Measurements from ENCODE around the gene PIAS4.

PIAS4 gene

DNA sequence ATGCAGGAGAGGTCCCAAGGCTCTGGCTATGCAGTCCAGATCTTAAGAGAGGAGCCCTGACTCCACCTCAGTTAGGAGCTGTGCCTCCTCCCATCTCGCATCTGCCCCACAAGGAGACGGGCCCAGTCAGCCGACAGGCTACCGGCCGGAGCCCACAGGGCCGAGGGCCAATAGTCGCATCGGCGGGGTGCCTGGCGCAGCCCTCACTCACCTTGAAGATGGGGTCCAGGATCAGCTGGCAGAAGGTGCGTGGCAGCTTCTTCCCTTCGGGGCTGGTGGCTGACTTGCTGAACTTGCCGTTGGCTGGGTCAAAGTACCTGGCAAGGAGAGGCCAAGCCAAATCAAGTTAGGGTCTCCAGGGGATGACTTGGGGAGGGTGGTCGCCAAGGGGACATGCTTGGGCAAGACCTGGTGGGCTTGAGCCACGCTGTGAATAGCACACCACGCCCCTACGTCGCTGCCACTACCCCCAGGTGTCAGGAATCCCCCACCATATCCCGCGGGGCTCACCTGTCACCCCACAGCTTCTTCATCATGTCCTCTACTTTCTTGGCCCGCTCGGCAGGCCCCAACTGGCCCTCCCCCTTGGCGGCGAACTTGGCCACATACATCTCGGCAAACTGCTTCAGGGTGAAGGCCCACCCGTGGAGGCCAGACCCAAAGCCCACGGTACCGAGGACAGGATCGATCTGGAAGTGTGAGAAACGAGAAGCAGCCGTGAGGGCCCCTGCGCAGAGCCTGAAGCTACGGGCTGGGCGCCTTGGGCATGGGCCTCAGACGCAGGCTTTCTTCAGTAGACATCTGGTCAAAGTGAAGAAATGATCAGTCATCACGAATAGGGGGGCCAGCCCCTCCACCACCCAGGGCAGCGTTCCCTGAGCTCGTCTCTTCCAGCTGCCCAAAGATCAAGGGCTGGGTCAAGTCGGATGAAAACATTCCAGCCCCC is 25.5 kb upstream of the PIAS4 start:
- no peak for DNase-seq (ENCODE audit: low spot score)
- Mint-ChIP-seq H3K4me3 (peak overlapping the region; percentile 26), H3K36me3 (ENCODE audit: low read depth) (peaks cover 68% of the 10 kb centered on the region)

DNA sequence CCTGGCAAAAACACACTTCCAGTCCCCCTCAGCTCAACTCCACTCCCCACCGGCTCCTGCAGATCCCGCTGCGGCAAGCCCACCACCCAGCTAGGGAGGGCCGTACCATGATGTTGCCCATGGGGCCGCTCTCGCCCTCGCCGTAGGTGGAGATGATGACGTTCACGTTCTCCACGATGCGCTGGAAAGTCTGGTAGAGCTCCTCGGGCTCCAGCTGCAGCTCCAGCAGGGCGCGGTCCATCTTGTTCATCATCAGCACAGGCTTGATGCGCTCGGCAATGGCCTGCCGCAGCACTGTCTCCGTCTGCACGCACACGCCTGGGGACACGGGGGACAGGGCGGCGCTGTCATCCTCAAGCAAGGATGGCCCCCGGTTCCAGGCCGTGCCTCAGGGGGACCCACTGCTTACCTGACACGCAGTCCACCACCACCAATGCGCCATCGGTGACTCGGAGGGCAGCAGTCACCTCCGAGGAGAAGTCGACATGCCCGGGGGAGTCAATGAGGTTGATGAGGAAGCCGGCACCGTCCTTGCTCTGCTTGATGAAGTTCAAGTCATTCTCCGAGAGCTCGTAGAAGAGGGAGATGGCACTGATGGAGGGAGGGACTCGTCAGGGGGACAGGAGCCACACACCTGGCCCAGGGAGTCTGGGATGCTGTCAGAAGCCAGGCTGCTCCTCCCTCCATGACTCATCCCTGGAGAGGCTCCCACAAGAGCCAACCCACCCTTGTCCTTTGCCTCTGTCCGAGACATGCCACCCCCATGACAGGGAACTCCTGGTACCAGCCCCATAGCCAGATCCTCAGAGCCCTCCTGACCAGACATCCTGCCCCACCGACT is 24.6 kb upstream of the PIAS4 start:
- Mint-ChIP-seq H3K4me1 (ENCODE audit: low read depth) (peaks cover 36% of the 10 kb centered on the region), H3K9me3 (no peaks in the 10 kb centered on the region), H3K27me3 (ENCODE audit: low read depth) (no peaks in the 10 kb centered on the region), H3K27ac (peak overlapping the region; percentile 81), H3K4me3 (peak overlapping the region; percentile 98), H3K36me3 (ENCODE audit: low read depth) (peaks cover 60% of the 10 kb centered on the region)
- no peak for DNase-seq (ENCODE audit: low spot score)

More for the DNA sequence above, 25.5 kb upstream of the PIAS4 start:
- Mint-ChIP-seq H3K27me3 (ENCODE audit: low read depth) (no peaks in the 10 kb centered on the region), H3K27ac (no peak overlapping the region), H3K9me3 (no peaks in the 10 kb centered on the region), H3K4me1 (ENCODE audit: low read depth) (peaks cover 29% of the 10 kb centered on the region)

DNA sequence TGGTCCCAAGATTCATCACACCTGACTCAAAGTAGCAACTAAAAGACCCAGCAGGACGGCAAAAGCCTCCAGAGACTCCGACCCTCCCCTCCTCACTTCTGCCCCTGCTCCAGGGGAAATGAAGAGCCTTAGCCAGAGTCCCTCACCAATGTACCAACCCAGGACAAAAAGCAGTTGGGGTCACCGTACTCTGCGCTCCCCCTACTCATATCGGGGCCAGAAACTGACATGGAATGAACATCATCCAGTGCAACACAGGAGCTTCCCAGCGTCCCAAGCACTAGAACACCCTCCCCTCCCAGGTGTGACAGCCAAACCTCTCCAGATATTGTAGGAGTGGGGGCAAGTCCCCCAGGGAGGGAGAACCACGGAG is 24.0 kb upstream of the PIAS4 start:
- H3K4me3 Mint-ChIP-seq: peak overlapping the region; percentile 98
- DNase-seq (ENCODE audit: low spot score): no peak
- peaks cover 34% of the 10 kb centered on the region for H3K4me1 Mint-ChIP-seq (ENCODE audit: low read depth)
- H3K9me3 Mint-ChIP-seq: no peaks in the 10 kb centered on the region
- peaks cover 56% of the 10 kb centered on the region for H3K36me3 Mint-ChIP-seq (ENCODE audit: low read depth)
- no peaks in the 10 kb centered on the region for H3K27me3 Mint-ChIP-seq (ENCODE audit: low read depth)
- peak overlapping the region; percentile 95 for H3K27ac Mint-ChIP-seq

DNA sequence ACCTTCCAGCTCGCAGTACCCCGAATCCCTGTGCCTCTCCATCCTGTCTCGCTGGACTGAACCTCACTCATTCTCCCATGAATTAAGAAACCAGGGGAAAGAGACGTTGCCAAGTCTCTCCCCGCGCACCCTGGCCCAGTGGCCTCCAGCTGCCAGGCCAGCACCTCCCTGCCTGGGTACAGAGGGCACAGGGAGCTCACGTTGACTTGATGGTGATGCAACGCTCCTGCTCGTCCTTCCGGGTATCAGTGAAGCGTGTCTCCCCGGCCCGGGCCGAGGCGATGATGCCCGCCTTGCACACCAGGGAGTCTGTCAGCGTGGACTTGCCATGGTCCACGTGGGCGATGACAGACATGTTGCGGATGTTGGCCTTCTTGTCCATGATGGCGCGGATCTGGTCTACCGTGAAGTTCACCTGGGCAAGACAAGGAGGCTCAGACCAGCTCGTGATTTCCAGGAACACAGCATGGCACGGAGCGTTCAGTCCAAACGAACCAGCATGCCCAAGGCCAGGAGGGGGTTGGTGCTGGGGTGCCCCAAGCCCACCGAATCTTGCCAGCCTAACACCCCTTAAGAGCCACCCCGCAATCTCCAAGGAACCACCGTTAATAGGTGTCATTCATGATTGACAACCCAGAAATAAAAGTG is 23.5 kb upstream of the PIAS4 start:
- DNase-seq (ENCODE audit: low spot score): no peak
- Mint-ChIP-seq H3K27ac (peak overlapping the region; percentile 95), H3K4me3 (peak overlapping the region; percentile 98), H3K4me1 (ENCODE audit: low read depth) (peaks cover 34% of the 10 kb centered on the region), H3K27me3 (ENCODE audit: low read depth) (no peaks in the 10 kb centered on the region), H3K36me3 (ENCODE audit: low read depth) (peaks cover 53% of the 10 kb centered on the region), H3K9me3 (no peaks in the 10 kb centered on the region)

DNA sequence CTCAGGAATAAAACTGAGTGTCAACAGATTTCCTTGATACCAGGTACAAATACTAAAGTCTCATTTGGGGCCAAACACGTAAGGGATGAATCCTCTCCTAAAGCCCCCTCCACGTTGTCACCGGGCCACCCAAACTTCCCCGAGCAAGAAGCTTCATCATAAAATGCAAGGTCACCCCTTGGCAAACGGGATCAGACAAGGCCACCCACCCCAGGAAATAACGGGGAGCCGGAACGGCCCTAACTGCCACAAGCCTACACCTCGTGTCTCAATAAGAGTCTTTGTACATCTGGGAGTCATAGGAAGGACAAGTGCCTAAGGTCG is 23.0 kb upstream of the PIAS4 start:
- Mint-ChIP-seq H3K4me1 (ENCODE audit: low read depth) (peaks cover 34% of the 10 kb centered on the region), H3K27me3 (ENCODE audit: low read depth) (no peaks in the 10 kb centered on the region), H3K9me3 (no peaks in the 10 kb centered on the region), H3K36me3 (ENCODE audit: low read depth) (peaks cover 48% of the 10 kb centered on the region), H3K27ac (peak overlapping the region; percentile 95), H3K4me3 (peak overlapping the region; percentile 98)
- no peak for DNase-seq (ENCODE audit: low spot score)

DNA sequence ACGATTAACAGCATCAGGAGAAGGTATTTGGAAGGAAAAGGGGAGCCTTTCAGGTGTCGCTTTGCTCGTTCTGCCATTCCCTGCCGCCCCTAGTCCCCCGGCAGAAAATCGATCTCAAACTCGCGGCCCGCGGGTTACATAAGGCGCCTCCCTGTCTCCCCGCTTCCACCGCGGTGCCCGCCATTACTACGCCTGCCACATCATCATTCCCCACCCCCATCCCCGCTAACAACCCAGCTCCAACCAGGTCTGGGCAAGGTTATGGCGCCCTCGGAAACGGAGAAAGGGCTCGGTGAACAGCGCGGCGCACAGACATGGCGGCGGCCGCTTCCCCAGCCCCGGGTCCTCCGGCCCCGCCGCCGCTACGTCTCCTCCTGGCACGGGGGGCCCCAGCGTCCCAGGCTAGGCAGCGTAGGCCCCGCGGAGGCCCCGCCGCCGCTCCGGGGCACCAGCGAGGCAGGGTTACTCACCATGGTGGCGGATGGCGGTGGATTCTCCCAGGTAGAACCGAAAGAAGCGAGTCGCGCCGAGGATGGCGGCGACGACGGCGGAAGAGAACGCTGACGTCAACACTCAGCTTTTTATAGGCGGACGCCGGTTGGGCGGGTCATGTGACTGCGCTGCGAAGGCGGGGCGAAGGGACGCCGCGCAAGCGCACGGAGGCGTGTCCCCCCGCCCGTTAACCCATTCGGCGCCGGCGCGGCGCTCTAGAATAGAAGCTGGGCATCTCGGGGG is 22.5 kb upstream of the PIAS4 start, which contains the start of gene EEF2:
TSS of gene EEF2 (minus strand) at position 556 of the 735 bp plus-strand sequence. CDS start at position 473, 83 bp downstream.
- Mint-ChIP-seq H3K36me3 (ENCODE audit: low read depth) (peaks cover 44% of the 10 kb centered on the region), H3K4me3 (peak within 1 kb of the TSS; percentile 98), H3K4me1 (ENCODE audit: low read depth) (peaks cover 34% of the 10 kb centered on the region), H3K9me3 (no peaks in the 10 kb centered on the region), H3K27me3 (ENCODE audit: low read depth) (no peaks in the 10 kb centered on the region), H3K27ac (peak within 1 kb of the TSS; percentile 95)
- DNase-seq (ENCODE audit: low spot score): peak; percentile 86

DNA sequence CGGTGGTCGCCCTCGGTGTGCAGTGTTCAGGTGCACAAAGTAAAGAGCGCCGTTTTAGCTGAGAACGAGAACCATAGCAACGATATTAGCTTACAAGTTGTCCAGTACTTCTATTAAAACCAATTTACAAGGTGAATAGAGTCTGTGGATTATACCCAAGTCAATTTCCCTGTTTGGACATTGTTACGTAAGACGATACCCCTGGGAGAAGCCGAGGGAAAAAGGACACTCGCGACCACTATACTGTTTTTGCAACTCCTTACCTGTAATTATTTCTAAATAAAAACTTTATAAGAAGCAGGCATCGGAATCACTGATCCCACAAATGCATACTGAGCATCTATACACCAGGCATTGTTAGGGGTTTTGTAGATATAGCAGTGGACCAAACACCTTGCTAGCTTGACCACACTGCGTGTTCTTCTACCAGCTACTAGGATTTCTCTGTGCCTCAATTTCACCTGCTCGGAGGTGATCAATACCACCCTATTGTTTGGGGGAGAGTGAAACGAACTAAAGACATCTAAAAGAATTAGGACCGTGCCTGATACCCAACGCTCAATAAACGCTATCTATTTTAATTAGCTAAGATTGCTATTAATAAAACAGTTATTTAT is 21.8 kb upstream of the PIAS4 start:
- Mint-ChIP-seq H3K9me3 (peaks cover 2% of the 10 kb centered on the region), H3K27me3 (ENCODE audit: low read depth) (no peaks in the 10 kb centered on the region), H3K4me3 (peak overlapping the region; percentile 98), H3K4me1 (ENCODE audit: low read depth) (peaks cover 35% of the 10 kb centered on the region), H3K36me3 (ENCODE audit: low read depth) (peaks cover 44% of the 10 kb centered on the region), H3K27ac (peak overlapping the region; percentile 95)
- DNase-seq (ENCODE audit: low spot score): no peak

DNA sequence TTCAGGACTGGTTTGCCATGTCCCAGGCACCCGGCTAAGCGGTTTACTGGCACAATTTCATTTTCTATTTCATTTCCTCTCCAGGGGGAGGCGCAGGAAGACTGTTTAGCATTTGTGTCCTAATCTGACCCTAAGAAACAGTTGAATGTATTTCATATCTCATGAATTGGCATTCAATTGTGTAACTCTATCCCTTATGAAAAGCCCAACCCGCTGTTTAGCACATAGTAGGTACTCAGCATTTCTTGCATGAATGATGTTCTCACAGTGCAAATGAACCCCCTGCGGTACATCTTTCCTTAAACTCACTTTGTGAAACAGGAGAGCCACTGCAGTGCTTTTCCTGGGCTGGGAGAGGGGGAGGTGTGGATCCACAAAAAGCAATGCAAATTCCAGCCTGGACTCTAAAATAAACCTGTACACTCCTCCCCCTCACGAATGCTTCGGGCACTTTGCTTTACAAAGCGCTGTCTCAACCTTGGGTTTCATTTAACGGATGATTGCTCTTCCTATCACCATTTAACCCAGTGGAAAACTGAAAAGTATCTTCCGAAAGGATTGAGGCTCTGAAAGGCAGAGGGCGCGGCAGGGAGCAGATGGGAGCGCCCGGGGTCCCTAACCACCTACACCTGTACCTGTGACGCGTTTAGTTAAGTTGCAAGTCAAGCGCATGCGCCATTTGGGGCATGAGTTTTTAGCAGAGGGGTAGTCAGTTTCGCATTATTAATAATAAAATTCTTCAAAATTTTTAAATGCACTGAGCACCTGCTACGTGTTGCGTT is 21.1 kb upstream of the PIAS4 start:
- peak; percentile 59 for DNase-seq (ENCODE audit: low spot score)
- Mint-ChIP-seq H3K9me3 (peaks cover 4% of the 10 kb centered on the region), H3K4me1 (ENCODE audit: low read depth) (peaks cover 36% of the 10 kb centered on the region)

DNA sequence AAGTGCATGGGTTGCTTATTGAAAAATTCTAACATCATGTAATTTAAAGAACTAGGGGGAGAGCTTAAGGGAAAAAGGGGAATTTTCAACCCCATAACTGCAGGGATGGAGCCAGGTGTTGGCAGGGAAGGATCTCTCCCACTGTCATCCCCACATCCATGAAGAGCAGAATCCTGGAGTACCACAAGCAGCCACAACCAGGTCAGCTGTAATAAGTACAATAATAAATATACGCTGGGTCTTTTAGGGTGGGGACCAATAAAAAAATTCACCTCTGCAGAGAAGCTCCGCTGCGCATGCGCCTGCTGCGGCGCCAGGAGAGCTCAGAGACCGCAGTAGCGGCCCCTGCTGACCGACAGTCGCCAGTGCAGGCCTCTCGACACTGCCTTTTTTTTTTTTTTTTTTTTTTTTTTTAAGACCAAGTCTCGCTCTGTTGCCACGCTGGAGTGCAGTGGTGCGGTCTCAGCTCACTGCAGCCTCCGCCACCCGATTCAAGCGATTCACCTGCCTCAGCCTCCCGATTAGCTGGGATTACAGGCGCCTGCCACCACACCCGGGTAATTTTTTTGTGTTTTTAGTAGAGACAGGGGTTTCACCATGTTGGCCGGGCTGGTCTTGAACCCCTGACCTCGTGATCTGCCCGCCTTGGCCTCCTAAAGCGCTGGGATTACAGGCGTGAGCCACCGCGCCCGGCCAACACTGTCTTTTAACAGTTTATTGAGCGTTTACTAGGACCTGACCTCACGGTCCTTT is 19.7 kb upstream of the PIAS4 start:
- Mint-ChIP-seq H3K9me3 (peaks cover 4% of the 10 kb centered on the region), H3K4me3 (peak overlapping the region; percentile 98), H3K27ac (peak overlapping the region; percentile 77), H3K27me3 (ENCODE audit: low read depth) (no peaks in the 10 kb centered on the region), H3K36me3 (ENCODE audit: low read depth) (peaks cover 24% of the 10 kb centered on the region), H3K4me1 (ENCODE audit: low read depth) (peaks cover 32% of the 10 kb centered on the region)
- DNase-seq (ENCODE audit: low spot score): peak; percentile 87

More for the DNA sequence above, 21.1 kb upstream of the PIAS4 start:
- Mint-ChIP-seq H3K27ac (peak overlapping the region; percentile 95), H3K27me3 (ENCODE audit: low read depth) (no peaks in the 10 kb centered on the region), H3K36me3 (ENCODE audit: low read depth) (peaks cover 37% of the 10 kb centered on the region), H3K4me3 (peak overlapping the region; percentile 98)

DNA sequence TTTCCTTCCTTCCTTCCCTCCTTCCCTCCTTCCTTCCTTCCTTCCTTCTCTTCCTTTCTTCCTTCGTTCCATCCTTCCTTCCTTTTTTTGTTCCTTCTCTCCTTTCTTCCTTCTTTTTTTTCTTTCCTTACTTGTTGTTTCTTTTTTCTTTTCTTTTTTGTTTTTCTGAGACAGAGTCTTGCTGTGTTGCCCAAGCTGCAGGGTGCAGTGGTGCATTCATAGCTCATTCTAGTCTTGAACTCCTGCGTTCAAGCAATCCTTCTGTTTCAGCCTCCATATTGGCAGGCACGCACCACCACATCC is 16.8 kb upstream of the PIAS4 start:
- Mint-ChIP-seq H3K4me1 (ENCODE audit: low read depth) (peaks cover 20% of the 10 kb centered on the region), H3K36me3 (ENCODE audit: low read depth) (no peaks in the 10 kb centered on the region), H3K9me3 (peaks cover 4% of the 10 kb centered on the region), H3K27ac (no peak overlapping the region), H3K4me3 (peak overlapping the region; percentile 11), H3K27me3 (ENCODE audit: low read depth) (no peaks in the 10 kb centered on the region)
- no peak for DNase-seq (ENCODE audit: low spot score)

DNA sequence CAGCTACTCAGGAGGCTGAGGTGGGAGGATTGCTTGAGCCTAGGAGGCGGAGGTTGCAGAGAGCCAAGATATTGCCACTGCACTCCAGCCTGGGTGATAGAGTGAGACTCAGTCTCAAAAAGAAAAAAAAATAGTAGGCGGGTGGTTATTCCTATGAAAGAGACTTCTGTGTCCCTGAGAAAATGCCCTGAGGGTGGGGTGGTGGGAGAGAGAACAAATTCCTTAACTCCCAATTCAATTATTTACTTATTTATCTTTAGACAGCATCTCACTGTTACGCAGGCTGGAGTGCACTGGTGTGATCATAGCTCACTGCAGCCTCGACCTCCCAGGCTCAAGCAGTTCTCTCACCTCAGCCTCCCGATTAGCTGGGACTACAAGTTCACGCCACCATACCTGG is 11.9 kb upstream of the PIAS4 start:
- H3K27ac Mint-ChIP-seq: no peak overlapping the region
- DNase-seq (ENCODE audit: low spot score): no peak
- H3K9me3 Mint-ChIP-seq: peaks cover 4% of the 10 kb centered on the region
- H3K4me1 Mint-ChIP-seq (ENCODE audit: low read depth): peaks cover 6% of the 10 kb centered on the region
- H3K36me3 Mint-ChIP-seq (ENCODE audit: low read depth): no peaks in the 10 kb centered on the region
- H3K27me3 Mint-ChIP-seq (ENCODE audit: low read depth): no peaks in the 10 kb centered on the region
- H3K4me3 Mint-ChIP-seq: no peak overlapping the region
